ENCODE data around the gene AGPAT2. TPM values are rescaled to one million over a fixed set of nuclear protein-coding genes. Genes with fewer than 3 reads are reported as not detected.

AGPAT2 gene
- total RNA-seq, 1 donor from 2014 or later: 30.8 TPM

- peaks cover 6% of the 10 kb centered on the region for H3K27me3 Mint-ChIP-seq (ENCODE audit: low read depth, unreplicated experiment)
Measured at GRCh38 chr9:136710543-136710942, 23.3 kb upstream of the AGPAT2 start.

GRCh38 chr9:136709454-136710109 lies 22.3 kb upstream of the AGPAT2 start:
- Mint-ChIP-seq H3K4me3 (ENCODE audit: unreplicated experiment) (no peak overlapping the region), H3K36me3 (ENCODE audit: low read depth, unreplicated experiment) (no peaks in the 10 kb centered on the region), H3K27ac (ENCODE audit: unreplicated experiment) (no peak overlapping the region), H3K4me1 (ENCODE audit: low read depth, unreplicated experiment) (no peaks in the 10 kb centered on the region), H3K9me3 (ENCODE audit: unreplicated experiment) (peaks cover 6% of the 10 kb centered on the region), H3K27me3 (ENCODE audit: low read depth, unreplicated experiment) (peaks cover 10% of the 10 kb centered on the region)
- Histone ChIP-seq H3K9me3 (ENCODE audit: insufficient read depth, low read depth, low read length) (no peaks in the 10 kb centered on the region), H3K4me1 (ENCODE audit: insufficient read depth, low read length) (peaks cover 3% of the 10 kb centered on the region), H3K4me2 (ENCODE audit: low read length) (no peak overlapping the region), H3K79me2 (ENCODE audit: insufficient read depth, low read length) (no peaks in the 10 kb centered on the region), H3K36me3 (ENCODE audit: insufficient read depth, low read length) (no peaks in the 10 kb centered on the region), H3K27ac (ENCODE audit: low read depth, low read length) (no peak overlapping the region), H4K20me1 (ENCODE audit: insufficient read depth, low read length) (no peaks in the 10 kb centered on the region), H3K4me3 (ENCODE audit: insufficient read depth, low read depth, low read length) (no peak overlapping the region), H3K27me3 (ENCODE audit: insufficient read depth, low read length) (no peaks in the 10 kb centered on the region), H3K9ac (ENCODE audit: low read length) (no peak overlapping the region), H2AFZ (ENCODE audit: low read depth, low read length) (no peak overlapping the region)
- DNase-seq (ENCODE audit: low read depth): no peak
- FAIRE-seq: no peak
- no peak for TF ChIP-seq CTCF (IDR thresholded peaks at IDR 0.05; ENCODE audit: insufficient read depth, low read depth, low read length)

More at GRCh38 chr9:136710543-136710942, 23.3 kb upstream of the AGPAT2 start:
- H3K9ac ChIP-seq (ENCODE audit: low read length): no peak overlapping the region
- peaks cover 3% of the 10 kb centered on the region for H3K4me1 ChIP-seq (ENCODE audit: insufficient read depth, low read length)
- peaks cover 3% of the 10 kb centered on the region for H3K9me3 Mint-ChIP-seq (ENCODE audit: unreplicated experiment)
- no peak overlapping the region for H3K4me3 ChIP-seq (ENCODE audit: insufficient read depth, low read depth, low read length)
- no peaks in the 10 kb centered on the region for H3K4me1 Mint-ChIP-seq (ENCODE audit: low read depth, unreplicated experiment)
- H3K36me3 Mint-ChIP-seq (ENCODE audit: low read depth, unreplicated experiment): no peaks in the 10 kb centered on the region
- H3K4me2 ChIP-seq (ENCODE audit: low read length): no peak overlapping the region
- TF ChIP-seq CTCF (IDR thresholded peaks at IDR 0.05; ENCODE audit: insufficient read depth, low read depth, low read length) (no peak), EZH2 (IDR thresholded peaks at IDR 0.05; ENCODE audit: insufficient read depth, low read length) (no peak)
- no peak for DNase-seq (ENCODE audit: low read depth)
- H3K27me3 ChIP-seq (ENCODE audit: insufficient read depth, low read length): no peaks in the 10 kb centered on the region
- H3K27ac ChIP-seq (ENCODE audit: low read depth, low read length): no peak overlapping the region
- H3K4me3 Mint-ChIP-seq (ENCODE audit: unreplicated experiment): peak overlapping the region; percentile 50
- no peaks in the 10 kb centered on the region for H4K20me1 ChIP-seq (ENCODE audit: insufficient read depth, low read length)
- H3K9me3 ChIP-seq (ENCODE audit: insufficient read depth, low read depth, low read length): no peaks in the 10 kb centered on the region
- FAIRE-seq: no peak
- no peak overlapping the region for H2AFZ ChIP-seq (ENCODE audit: low read depth, low read length)
- H3K27ac Mint-ChIP-seq (ENCODE audit: unreplicated experiment): peak overlapping the region; percentile 26
- H3K36me3 ChIP-seq (ENCODE audit: insufficient read depth, low read length): no peaks in the 10 kb centered on the region
- no peaks in the 10 kb centered on the region for H3K79me2 ChIP-seq (ENCODE audit: insufficient read depth, low read length)

- Histone ChIP-seq H4K20me1 (ENCODE audit: insufficient read depth, low read length) (no peaks in the 10 kb centered on the region), H3K9ac (ENCODE audit: low read length) (no peak overlapping the region), H3K9me3 (ENCODE audit: insufficient read depth, low read depth, low read length) (no peaks in the 10 kb centered on the region), H3K79me2 (ENCODE audit: insufficient read depth, low read length) (no peaks in the 10 kb centered on the region), H2AFZ (ENCODE audit: low read depth, low read length) (no peak overlapping the region), H3K27ac (ENCODE audit: low read depth, low read length) (no peak overlapping the region), H3K4me3 (ENCODE audit: insufficient read depth, low read depth, low read length) (no peak overlapping the region), H3K27me3 (ENCODE audit: insufficient read depth, low read length) (no peaks in the 10 kb centered on the region), H3K4me1 (ENCODE audit: insufficient read depth, low read length) (peaks cover 3% of the 10 kb centered on the region), H3K4me2 (ENCODE audit: low read length) (no peak overlapping the region), H3K36me3 (ENCODE audit: insufficient read depth, low read length) (no peaks in the 10 kb centered on the region)
- FAIRE-seq (no peak), DNase-seq (ENCODE audit: low read depth) (no peak)
- H3K27ac Mint-ChIP-seq (ENCODE audit: unreplicated experiment): no peak overlapping the region
- peaks cover 6% of the 10 kb centered on the region for H3K9me3 Mint-ChIP-seq (ENCODE audit: unreplicated experiment)
- H3K27me3 Mint-ChIP-seq (ENCODE audit: low read depth, unreplicated experiment): peaks cover 10% of the 10 kb centered on the region
- H3K4me1 Mint-ChIP-seq (ENCODE audit: low read depth, unreplicated experiment): no peaks in the 10 kb centered on the region
- no peaks in the 10 kb centered on the region for H3K36me3 Mint-ChIP-seq (ENCODE audit: low read depth, unreplicated experiment)
- TF ChIP-seq CTCF (IDR thresholded peaks at IDR 0.05; ENCODE audit: insufficient read depth, low read depth, low read length) (no peak), EZH2 (IDR thresholded peaks at IDR 0.05; ENCODE audit: insufficient read depth, low read length) (no peak)
- H3K4me3 Mint-ChIP-seq (ENCODE audit: unreplicated experiment): no peak overlapping the region
Measured at GRCh38 chr9:136707849-136708517, 20.7 kb upstream of the AGPAT2 start.
